Thoracic aorta (tissue), 2 donors: Measurements from ENCODE around the gene SLC44A1. TPM values are rescaled to one million over a fixed set of nuclear protein-coding genes. Genes with fewer than 3 reads are reported as not detected.

Experiments used
- ATAC-seq: fragments of 150-250 bp; one replicate; pipeline ENCODE4 v1.8.0; 2017; ENCODE audit warnings: low read depth; ENCODE audit not compliant: insufficient number of reproducible peaks, low FRiP score
- DNase-seq: peaks from one replicate; pipeline ENCODE4 v3.0.0-alpha.2; 2020; ENCODE audit warnings: low spot score
- H3K27ac ChIP-seq, 2 donors: fragments of 200-600 bp; sonication (generic); 1 replicate in 1 of 2; 2 replicates in 1 of 2; pipeline ENCODE4 v1.5.1; 2016; ENCODE audit warnings: mild to moderate bottlenecking in 2 of 2, moderate library complexity in 2 of 2
- H3K27me3 ChIP-seq: fragments of 200-600 bp; sonication (generic); replicated peaks from 2 replicates; pipeline ENCODE4 v1.6.0; 2016; ENCODE audit warnings: mild to moderate bottlenecking; ENCODE audit not compliant: insufficient read depth
- H3K36me3 ChIP-seq: fragments of 200-600 bp; sonication (generic); one replicate; pipeline ENCODE4 v1.5.1; 2016
- H3K4me1 ChIP-seq, 2 donors: fragments of 200-600 bp; sonication (generic); 1 replicate in 1 of 2; 2 replicates in 1 of 2; pipeline versions ENCODE4 v1.5.1 to v1.6.0; 2016; ENCODE audit warnings: low read depth in 2 of 2, mild to moderate bottlenecking in 1 of 2; ENCODE audit not compliant: control insufficient read depth in 1 of 2
- H3K4me3 ChIP-seq: fragments of 200-600 bp; sonication (generic); 2 replicates; pipeline ENCODE4 v1.5.1; 2016; ENCODE audit warnings: mild to moderate bottlenecking
- H3K9me3 ChIP-seq: fragments of 200-600 bp; sonication (generic); 2 replicates; pipeline ENCODE4 v1.5.1; 2016
- total RNA-seq, 2 donors: library from RNA; depleted of rRNA; stranded (reverse); fragments of >200 nt; gene quantifications; one replicate each; pipeline versions ENCODE4 v1.1.0 to v1.2.3, GENCODE V29; 2016
- TF ChIP-seq, protein P1 (sequence below): fragments of 200-600 bp; sonication (generic); IDR thresholded peaks from one replicate; pipeline ENCODE4 v1.5.1; 2019; ENCODE audit warnings: antibody characterized with exemption

The SLC44A1 gene
- total RNA-seq, 2 donors from 2014 or later, result 33.9 to 58.8 TPM

- TF ChIP-seq, protein P1, sequence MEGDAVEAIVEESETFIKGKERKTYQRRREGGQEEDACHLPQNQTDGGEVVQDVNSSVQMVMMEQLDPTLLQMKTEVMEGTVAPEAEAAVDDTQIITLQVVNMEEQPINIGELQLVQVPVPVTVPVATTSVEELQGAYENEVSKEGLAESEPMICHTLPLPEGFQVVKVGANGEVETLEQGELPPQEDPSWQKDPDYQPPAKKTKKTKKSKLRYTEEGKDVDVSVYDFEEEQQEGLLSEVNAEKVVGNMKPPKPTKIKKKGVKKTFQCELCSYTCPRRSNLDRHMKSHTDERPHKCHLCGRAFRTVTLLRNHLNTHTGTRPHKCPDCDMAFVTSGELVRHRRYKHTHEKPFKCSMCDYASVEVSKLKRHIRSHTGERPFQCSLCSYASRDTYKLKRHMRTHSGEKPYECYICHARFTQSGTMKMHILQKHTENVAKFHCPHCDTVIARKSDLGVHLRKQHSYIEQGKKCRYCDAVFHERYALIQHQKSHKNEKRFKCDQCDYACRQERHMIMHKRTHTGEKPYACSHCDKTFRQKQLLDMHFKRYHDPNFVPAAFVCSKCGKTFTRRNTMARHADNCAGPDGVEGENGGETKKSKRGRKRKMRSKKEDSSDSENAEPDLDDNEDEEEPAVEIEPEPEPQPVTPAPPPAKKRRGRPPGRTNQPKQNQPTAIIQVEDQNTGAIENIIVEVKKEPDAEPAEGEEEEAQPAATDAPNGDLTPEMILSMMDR, result no peak
- no peak overlapping the region for H3K27ac ChIP-seq
- no peaks in the 10 kb centered on the region for H3K4me1 ChIP-seq
- DNase-seq (no peak), ATAC-seq (no peak)
- no peak overlapping the region for H3K4me3 ChIP-seq
- peaks cover 14% of the 10 kb centered on the region for H3K36me3 ChIP-seq
- no peaks in the 10 kb centered on the region for H3K27me3 ChIP-seq
- H3K9me3 ChIP-seq, result no peaks in the 10 kb centered on the region
Observed at GRCh38 chr9:105373723-105374122, 129.3 kb downstream of the SLC44A1 start.

GRCh38 chr9:105375323-105375722, 130.9 kb downstream of the SLC44A1 start:
- DNase-seq (no peak), ATAC-seq (no peak)
- H3K36me3 ChIP-seq, result peaks cover 14% of the 10 kb centered on the region
- H3K4me1 ChIP-seq, result no peaks in the 10 kb centered on the region
- H3K9me3 ChIP-seq, result no peaks in the 10 kb centered on the region
- no peak overlapping the region for H3K27ac ChIP-seq
- H3K4me3 ChIP-seq, result no peak overlapping the region
- TF ChIP-seq, protein P1, result no peak
- no peaks in the 10 kb centered on the region for H3K27me3 ChIP-seq

- Histone ChIP-seq H3K36me3 (peaks cover 14% of the 10 kb centered on the region), H3K27me3 (no peaks in the 10 kb centered on the region), H3K9me3 (no peaks in the 10 kb centered on the region), H3K27ac (no peak overlapping the region), H3K4me3 (no peak overlapping the region), H3K4me1 (no peaks in the 10 kb centered on the region)
- ATAC-seq (no peak), DNase-seq (no peak)
- TF ChIP-seq, protein P1, result no peak
Observed at GRCh38 chr9:105376893-105377292, 132.4 kb downstream of the SLC44A1 start.

- Histone ChIP-seq H3K36me3 (peaks cover 10% of the 10 kb centered on the region), H3K27ac (no peak overlapping the region), H3K9me3 (no peaks in the 10 kb centered on the region), H3K4me3 (peak overlapping the region; percentile 4), H3K4me1 (no peaks in the 10 kb centered on the region), H3K27me3 (no peaks in the 10 kb centered on the region)
- DNase-seq (no peak), ATAC-seq (no peak)
- TF ChIP-seq, protein P1, result no peak
Observed at GRCh38 chr9:105385381-105385985, 141.0 kb downstream of the SLC44A1 start.

GRCh38 chr9:105389796-105390195, 145.3 kb downstream of the SLC44A1 start:
- H3K9me3 ChIP-seq, result no peaks in the 10 kb centered on the region
- DNase-seq (no peak), ATAC-seq (no peak)
- peaks cover 7% of the 10 kb centered on the region for H3K36me3 ChIP-seq
- TF ChIP-seq, protein P1, result no peak
- H3K27ac ChIP-seq, result no peak overlapping the region
- no peaks in the 10 kb centered on the region for H3K4me1 ChIP-seq
- H3K4me3 ChIP-seq, result no peak overlapping the region
- H3K27me3 ChIP-seq, result no peaks in the 10 kb centered on the region
